Measurements from ENCODE around the gene IFNGR1.
"Not testable (repeated sequence)": the region's sequence is repeated elsewhere in the genome, so short reads cannot be mapped to it uniquely, and the experiment has no call there.

IFNGR1 gene

DNA sequence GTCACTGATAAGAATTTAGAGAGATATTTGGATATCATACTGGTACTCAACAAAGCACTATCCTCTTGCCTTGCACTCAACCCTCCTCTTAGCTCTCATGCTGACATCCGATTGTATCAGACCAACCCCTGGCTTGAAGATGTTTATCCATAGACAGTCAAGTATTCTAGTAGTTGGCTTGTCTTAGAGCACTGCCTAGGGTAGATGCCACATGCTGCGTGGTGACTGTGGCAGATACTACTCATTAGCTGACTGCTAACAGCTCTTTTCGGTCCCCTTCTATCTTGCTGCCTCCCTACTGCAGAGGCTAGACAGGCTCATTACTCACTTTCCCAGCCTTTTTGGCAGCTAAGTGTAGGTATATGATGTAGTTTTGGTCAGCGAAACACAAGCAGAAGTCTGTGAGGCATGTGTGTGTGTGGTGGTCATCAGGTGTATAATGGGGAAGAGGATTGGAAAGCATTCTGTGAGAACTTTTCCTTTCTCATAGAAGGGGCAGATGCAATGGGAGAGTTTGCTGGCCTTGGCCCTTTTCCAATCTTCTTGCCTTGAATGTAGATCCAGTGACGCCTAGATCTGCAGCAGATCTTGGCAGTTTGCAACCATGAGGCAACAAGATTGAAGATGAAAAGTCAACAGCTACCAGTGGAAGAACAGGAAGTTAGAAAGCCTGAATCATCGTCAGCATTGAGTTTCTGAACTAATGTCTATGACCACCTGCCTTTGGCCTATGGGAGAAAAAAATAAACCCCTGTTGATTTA, 4.4 kb upstream of the IFNGR1 start:
- Histone ChIP-seq H3K27ac (ENCODE audit: low read depth, low read length, severe bottlenecking) (no peak overlapping the region), H3K36me3 (ENCODE audit: control insufficient read depth, insufficient read depth, low read length) (no peaks in the 10 kb centered on the region), H3K9me3 (ENCODE audit: control insufficient read depth, low read length) (no peaks in the 10 kb centered on the region), H3K4me3 (ENCODE audit: extremely low read depth, insufficient read depth, low read length, poor library complexity, severe bottlenecking) (no peak overlapping the region), H3K4me1 (ENCODE audit: control insufficient read depth, insufficient read depth, low read length, poor library complexity, severe bottlenecking) (no peaks in the 10 kb centered on the region)
- 85 to 90% methylated on average over 4 to 5 of the region's 6 CpGs for WGBS, 2 experiments (ENCODE audit: insufficient coverage in 2 of 2)

DNA sequence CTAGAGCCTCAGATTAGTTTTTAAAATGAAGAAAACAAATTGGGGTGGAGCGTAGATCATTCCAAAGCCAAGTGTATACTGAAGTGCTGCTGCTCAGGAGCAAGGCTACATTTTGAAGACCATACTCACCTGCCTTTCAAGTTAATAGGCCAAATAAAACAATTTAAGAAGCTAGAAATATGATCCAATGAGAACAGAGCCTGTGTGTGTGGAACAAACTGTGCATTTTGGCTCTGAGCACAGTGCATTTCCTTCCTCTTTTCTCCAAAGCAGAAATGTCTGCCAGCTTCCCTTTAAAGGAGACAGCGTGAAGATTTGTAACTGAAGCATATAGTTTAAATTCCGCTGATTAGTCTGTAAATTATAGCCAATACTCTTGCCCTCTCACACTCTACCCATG, 3.2 kb upstream of the IFNGR1 start:
- Histone ChIP-seq H3K36me3 (ENCODE audit: control insufficient read depth, insufficient read depth, low read length) (no peaks in the 10 kb centered on the region), H3K9me3 (ENCODE audit: control insufficient read depth, low read length) (no peaks in the 10 kb centered on the region), H3K4me1 (ENCODE audit: control insufficient read depth, insufficient read depth, low read length, poor library complexity, severe bottlenecking) (peaks cover 6% of the 10 kb centered on the region), H3K4me3 (ENCODE audit: extremely low read depth, insufficient read depth, low read length, poor library complexity, severe bottlenecking) (no peak overlapping the region), H3K27ac (ENCODE audit: low read depth, low read length, severe bottlenecking) (no peak overlapping the region)
- no CpG with 5 or more reads among the region's 3 CpGs for WGBS, 2 experiments (ENCODE audit: insufficient coverage in 2 of 2)

DNA sequence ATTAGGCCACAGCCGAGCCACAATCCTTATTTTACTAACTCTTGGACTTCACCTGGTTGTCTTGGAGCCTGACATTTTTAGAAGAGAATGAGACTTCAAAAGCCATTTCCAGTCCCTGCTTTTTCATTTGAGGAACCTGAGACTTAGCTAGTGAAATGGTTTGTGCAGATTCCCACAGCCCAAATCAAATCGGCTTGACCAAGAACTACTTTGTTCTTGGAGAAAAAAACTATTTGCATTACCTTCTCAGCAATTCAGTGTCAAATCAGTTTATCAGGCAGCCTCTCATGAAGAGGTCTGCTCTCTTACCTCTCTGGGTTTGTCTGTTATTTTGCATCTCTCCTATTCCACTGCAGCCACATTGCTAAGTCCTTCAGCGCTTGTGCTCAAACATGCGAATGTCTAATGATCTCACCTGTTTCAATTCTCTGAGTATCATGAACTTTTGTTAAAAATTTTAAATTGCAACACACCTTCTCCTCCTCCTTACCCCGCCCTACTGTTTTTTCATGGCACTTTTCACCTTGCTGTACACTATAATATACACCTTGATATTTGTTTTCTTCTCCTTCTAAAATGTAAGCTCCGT, 573 bp upstream of the IFNGR1 start:
- Histone ChIP-seq H3K4me1 (ENCODE audit: control insufficient read depth, insufficient read depth, low read length, poor library complexity, severe bottlenecking) (peaks cover 8% of the 10 kb centered on the region), H3K9me3 (ENCODE audit: control insufficient read depth, low read length) (no peaks in the 10 kb centered on the region), H3K4me3 (ENCODE audit: extremely low read depth, insufficient read depth, low read length, poor library complexity, severe bottlenecking) (peak overlapping the region; percentile 94), H3K27ac (ENCODE audit: low read depth, low read length, severe bottlenecking) (peak overlapping the region; percentile 94), H3K36me3 (ENCODE audit: control insufficient read depth, insufficient read depth, low read length) (peaks cover 3% of the 10 kb centered on the region)
- WGBS, 2 experiments (ENCODE audit: insufficient coverage in 2 of 2) = 76 to 77% methylated on average over 4 to 5 of the region's 6 CpGs

DNA sequence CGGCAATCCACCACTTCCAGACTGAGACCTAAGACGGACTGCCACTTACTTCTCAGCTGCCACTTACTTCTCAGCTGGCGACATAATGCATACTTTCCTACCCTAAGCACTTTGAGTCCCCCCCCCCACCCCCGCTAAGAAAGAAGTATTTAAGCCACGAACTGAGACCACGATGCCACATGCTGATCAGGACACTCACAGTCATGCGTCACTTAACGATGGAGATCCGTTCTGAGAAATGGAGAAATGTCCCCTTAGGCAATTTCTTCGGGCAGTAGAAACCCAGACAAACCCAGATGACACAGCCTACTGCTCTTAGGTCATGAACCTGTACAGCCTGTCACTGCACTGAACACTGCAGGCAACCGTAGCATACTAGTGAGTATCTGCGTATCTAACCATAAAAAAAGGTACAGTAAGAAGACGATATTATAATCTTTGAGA, 690 bp downstream of the IFNGR1 start:
- Histone ChIP-seq H3K4me3 (ENCODE audit: extremely low read depth, insufficient read depth, low read length, poor library complexity, severe bottlenecking) (peak overlapping the region; percentile 94), H3K4me1 (ENCODE audit: control insufficient read depth, insufficient read depth, low read length, poor library complexity, severe bottlenecking) (peaks cover 8% of the 10 kb centered on the region), H3K27ac (ENCODE audit: low read depth, low read length, severe bottlenecking) (peak overlapping the region; percentile 94), H3K36me3 (ENCODE audit: control insufficient read depth, insufficient read depth, low read length) (peaks cover 14% of the 10 kb centered on the region), H3K9me3 (ENCODE audit: control insufficient read depth, low read length) (no peaks in the 10 kb centered on the region)
- 5 to 10% methylated on average over 6 of the region's 13 CpGs for WGBS, 2 experiments (ENCODE audit: insufficient coverage in 2 of 2)

DNA sequence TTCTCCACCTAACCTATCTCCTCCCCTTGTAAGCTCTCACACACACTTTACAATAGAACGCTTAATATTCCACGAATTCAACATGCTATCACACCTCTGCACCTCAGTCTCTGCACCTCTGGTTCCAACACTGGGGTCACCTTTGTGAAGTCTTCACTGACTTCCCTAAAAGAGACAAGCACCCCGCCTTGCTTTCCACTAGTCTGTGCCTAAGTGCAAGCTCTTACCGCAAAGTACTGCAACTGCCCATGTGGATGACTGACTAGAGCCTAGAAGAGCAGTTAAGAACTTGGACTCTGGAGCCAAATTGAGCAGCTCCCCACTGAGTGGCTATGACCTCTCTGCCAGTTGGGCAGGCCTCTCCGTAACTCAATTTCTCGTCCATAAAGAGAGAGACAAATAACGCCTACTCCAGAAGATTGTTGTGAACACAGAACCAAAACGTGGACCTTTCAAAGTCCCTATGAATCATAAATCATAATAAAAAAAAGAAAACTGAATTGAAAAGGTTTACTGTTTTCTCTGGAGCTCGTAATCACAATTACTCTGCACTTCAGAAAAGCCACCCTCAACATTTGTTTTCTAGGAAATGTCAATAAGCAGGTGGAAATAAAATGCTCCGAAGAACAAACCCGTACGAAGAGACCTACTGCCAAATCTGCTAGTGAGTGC, 1.2 kb downstream of the IFNGR1 start:
- H3K4me1 ChIP-seq (ENCODE audit: control insufficient read depth, insufficient read depth, low read length, poor library complexity, severe bottlenecking) = peaks cover 8% of the 10 kb centered on the region
- no peak overlapping the region for H3K27ac ChIP-seq (ENCODE audit: low read depth, low read length, severe bottlenecking)
- WGBS, 2 experiments (ENCODE audit: insufficient coverage in 2 of 2) = 63 to 80% methylated on average over 5 to 8 of the region's 12 CpGs
- no peaks in the 10 kb centered on the region for H3K9me3 ChIP-seq (ENCODE audit: control insufficient read depth, low read length)
- peaks cover 15% of the 10 kb centered on the region for H3K36me3 ChIP-seq (ENCODE audit: control insufficient read depth, insufficient read depth, low read length)
- peak overlapping the region; percentile 94 for H3K4me3 ChIP-seq (ENCODE audit: extremely low read depth, insufficient read depth, low read length, poor library complexity, severe bottlenecking)

DNA sequence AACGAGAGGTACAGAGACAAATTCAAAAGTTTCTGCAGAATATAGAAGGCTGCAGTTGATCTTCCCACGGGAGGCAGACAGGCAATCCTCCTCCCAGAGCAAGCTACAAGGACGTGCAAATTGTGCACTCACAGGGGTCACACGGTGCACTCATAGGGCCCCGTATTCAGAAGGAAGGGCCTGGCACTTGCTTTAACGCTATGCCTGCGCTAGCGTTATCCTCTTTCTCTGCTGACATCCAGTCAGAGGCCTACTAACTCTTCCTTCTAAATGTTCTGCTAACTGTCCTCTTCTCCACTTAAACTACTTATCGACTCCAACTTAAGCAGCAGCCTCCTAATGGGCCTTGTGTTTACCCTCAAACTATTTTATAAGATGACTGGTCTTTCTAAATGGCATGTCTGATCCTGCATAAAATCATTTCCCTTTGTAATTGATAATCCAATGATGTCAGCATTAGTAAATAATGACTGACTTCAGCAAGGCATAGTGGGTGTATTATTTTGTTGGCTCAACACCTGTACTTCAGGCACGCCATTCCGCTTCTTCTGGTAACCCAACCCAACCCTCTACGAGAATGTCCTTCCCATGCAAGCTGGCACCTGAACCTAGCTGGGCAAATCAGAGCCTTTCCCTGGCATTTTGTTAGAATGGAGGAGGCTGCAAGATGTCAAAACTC, 2.2 kb downstream of the IFNGR1 start:
- no peak overlapping the region for H3K27ac ChIP-seq (ENCODE audit: low read depth, low read length, severe bottlenecking)
- WGBS, 2 experiments (ENCODE audit: insufficient coverage in 2 of 2) = 84 to 88% methylated on average over 9 to 12 of the region's 12 CpGs
- H3K4me3 ChIP-seq (ENCODE audit: extremely low read depth, insufficient read depth, low read length, poor library complexity, severe bottlenecking) = peak overlapping the region; percentile 94
- H3K4me1 ChIP-seq (ENCODE audit: control insufficient read depth, insufficient read depth, low read length, poor library complexity, severe bottlenecking) = peaks cover 8% of the 10 kb centered on the region
- no peaks in the 10 kb centered on the region for H3K9me3 ChIP-seq (ENCODE audit: control insufficient read depth, low read length)
- peaks cover 21% of the 10 kb centered on the region for H3K36me3 ChIP-seq (ENCODE audit: control insufficient read depth, insufficient read depth, low read length)

DNA sequence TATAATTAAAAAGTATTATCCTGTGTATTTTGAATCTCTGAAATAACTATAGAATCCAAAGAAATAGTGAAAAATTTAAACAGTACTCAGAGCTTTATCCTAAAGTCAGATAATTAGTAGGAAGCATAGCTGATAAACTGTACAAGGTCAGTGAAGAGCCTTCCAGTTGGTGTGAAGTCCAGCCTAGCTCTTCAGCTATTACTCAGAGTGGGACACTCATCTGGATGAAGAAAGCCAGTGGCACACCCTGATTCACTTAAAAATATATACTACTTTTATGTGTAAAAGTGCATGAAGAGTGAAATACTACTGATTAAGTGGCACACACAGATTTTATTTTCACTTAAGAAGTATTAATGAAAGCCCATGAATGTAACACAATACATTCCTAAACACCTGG, 3.1 kb downstream of the IFNGR1 start:
- Histone ChIP-seq H3K4me3 (ENCODE audit: extremely low read depth, insufficient read depth, low read length, poor library complexity, severe bottlenecking) (no peak overlapping the region), H3K4me1 (ENCODE audit: control insufficient read depth, insufficient read depth, low read length, poor library complexity, severe bottlenecking) (peaks cover 8% of the 10 kb centered on the region), H3K9me3 (ENCODE audit: control insufficient read depth, low read length) (no peaks in the 10 kb centered on the region), H3K36me3 (ENCODE audit: control insufficient read depth, insufficient read depth, low read length) (peaks cover 29% of the 10 kb centered on the region), H3K27ac (ENCODE audit: low read depth, low read length, severe bottlenecking) (no peak overlapping the region)

DNA sequence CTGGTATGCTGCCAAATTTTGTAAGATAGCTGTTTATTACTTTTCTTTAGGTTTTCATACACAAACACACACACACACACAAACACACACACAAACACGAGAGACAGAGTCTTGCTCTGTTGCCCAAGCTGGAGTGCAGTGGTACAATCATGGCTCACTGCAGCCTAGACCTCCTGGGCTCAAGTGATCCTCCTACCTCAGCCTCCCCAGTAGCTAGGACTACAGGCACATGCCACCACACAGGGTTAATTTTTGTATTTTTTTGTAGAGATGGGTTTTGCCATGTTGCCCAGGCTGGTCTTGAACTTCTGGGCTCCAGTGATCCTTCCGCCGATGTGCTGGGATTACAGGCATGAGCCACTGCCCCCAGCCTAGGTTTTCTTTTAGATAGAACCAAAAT, 3.6 kb downstream of the IFNGR1 start:
- H3K4me1 ChIP-seq (ENCODE audit: control insufficient read depth, insufficient read depth, low read length, poor library complexity, severe bottlenecking) = not testable (repeated sequence)
- WGBS, 2 experiments (ENCODE audit: insufficient coverage in 2 of 2) = 100% methylated on average over 1 of the region's 3 CpGs

DNA sequence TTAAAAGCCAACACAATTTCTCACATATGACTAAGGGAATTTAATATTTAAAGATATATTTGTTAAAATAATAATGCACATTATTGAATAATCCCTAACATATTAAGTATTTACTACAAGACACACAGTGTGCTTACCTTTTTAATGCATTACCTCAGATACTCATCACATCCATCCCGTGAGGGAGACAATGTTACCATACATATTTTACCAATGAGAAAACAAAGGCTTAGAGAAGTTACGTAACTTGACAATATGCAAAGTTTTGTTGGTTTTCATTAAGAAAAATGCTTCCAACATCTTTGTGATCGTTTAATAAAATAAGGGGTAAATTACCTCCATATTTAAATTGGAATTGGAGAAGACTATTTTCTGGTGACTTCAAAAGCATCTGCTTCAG, 4.3 kb downstream of the IFNGR1 start:
- Histone ChIP-seq H3K4me1 (ENCODE audit: control insufficient read depth, insufficient read depth, low read length, poor library complexity, severe bottlenecking) (peaks cover 8% of the 10 kb centered on the region), H3K9me3 (ENCODE audit: control insufficient read depth, low read length) (peaks cover 4% of the 10 kb centered on the region), H3K36me3 (ENCODE audit: control insufficient read depth, insufficient read depth, low read length) (peaks cover 37% of the 10 kb centered on the region), H3K4me3 (ENCODE audit: extremely low read depth, insufficient read depth, low read length, poor library complexity, severe bottlenecking) (no peak overlapping the region), H3K27ac (ENCODE audit: low read depth, low read length, severe bottlenecking) (no peak overlapping the region)
- 80% methylated on average over 1 of the region's 3 CpGs; no CpG with 5 or more reads in 1 of the 2 experiments for WGBS, 2 experiments (ENCODE audit: insufficient coverage in 2 of 2)

More for the DNA sequence above, 3.6 kb downstream of the IFNGR1 start:
- not testable (repeated sequence) for H3K9me3 ChIP-seq (ENCODE audit: control insufficient read depth, low read length); H3K4me3 ChIP-seq (ENCODE audit: extremely low read depth, insufficient read depth, low read length, poor library complexity, severe bottlenecking); H3K27ac ChIP-seq (ENCODE audit: low read depth, low read length, severe bottlenecking)
- H3K36me3 ChIP-seq (ENCODE audit: control insufficient read depth, insufficient read depth, low read length) = peaks cover 33% of the 10 kb centered on the region

DNA sequence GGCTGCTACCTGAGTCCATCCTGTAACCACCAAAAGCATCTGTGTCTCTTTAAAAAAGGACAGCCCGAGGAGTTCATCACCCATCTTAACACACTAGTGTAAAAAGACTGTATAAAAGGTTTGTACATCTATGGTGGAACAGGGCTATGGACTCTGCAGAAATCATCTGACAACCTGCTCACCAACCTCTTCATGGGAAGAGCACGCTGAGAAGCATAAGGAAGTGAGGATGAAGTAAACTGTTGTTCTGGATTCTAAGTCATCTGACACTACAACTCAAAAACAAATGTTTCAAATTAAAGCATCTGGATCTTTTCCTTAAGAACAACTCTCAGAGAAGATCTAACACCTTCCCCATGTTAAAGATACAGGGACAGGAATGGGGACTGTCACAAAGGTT, 5.4 kb downstream of the IFNGR1 start:
- no peak overlapping the region for H3K27ac ChIP-seq (ENCODE audit: low read depth, low read length, severe bottlenecking)
- WGBS, 2 experiments (ENCODE audit: insufficient coverage in 2 of 2) = no CpG with 5 or more reads among the region's 2 CpGs
- no peak overlapping the region for H3K4me3 ChIP-seq (ENCODE audit: extremely low read depth, insufficient read depth, low read length, poor library complexity, severe bottlenecking)
- peaks cover 48% of the 10 kb centered on the region for H3K36me3 ChIP-seq (ENCODE audit: control insufficient read depth, insufficient read depth, low read length)
- H3K9me3 ChIP-seq (ENCODE audit: control insufficient read depth, low read length) = peaks cover 15% of the 10 kb centered on the region
- H3K4me1 ChIP-seq (ENCODE audit: control insufficient read depth, insufficient read depth, low read length, poor library complexity, severe bottlenecking) = peaks cover 8% of the 10 kb centered on the region

Data from mesodermal cell (in vitro differentiated cells).